ENCODE data around the gene CBR1.

- TF ChIP-seq CTCF (IDR thresholded peaks at IDR 0.05), result no peak
- no peak for TF ChIP-seq EZH2 (IDR thresholded peaks at IDR 0.05; ENCODE audit: borderline replicate concordance, insufficient read depth, low read depth, low read length, poor library complexity, severe bottlenecking)
Measured at GRCh38 chr21:36098182-36098532, 28.3 kb downstream of the CBR1 start.

All from B cell (primary cell).